Measurements from ENCODE around the gene SMG7.

SMG7 gene

GRCh38 chr1:183514235-183514634 lies 41.9 kb downstream of the SMG7 start:
- DNase-seq, result no peak

- no peak for DNase-seq
Measured at GRCh38 chr1:183515002-183515689, 42.8 kb downstream of the SMG7 start.

GRCh38 chr1:183516725-183517124 lies 44.4 kb downstream of the SMG7 start:
- no peak for DNase-seq

GRCh38 chr1:183517401-183517800 lies 45.1 kb downstream of the SMG7 start:
- DNase-seq, result no peak

- no peak for DNase-seq
Measured at GRCh38 chr1:183520379-183520778, 48.1 kb downstream of the SMG7 start.

GRCh38 chr1:183522104-183522503 lies 49.8 kb downstream of the SMG7 start:
- no peak for DNase-seq

- DNase-seq, result no peak
Measured at GRCh38 chr1:183528577-183528976, 56.3 kb downstream of the SMG7 start.

- DNase-seq, result no peak
Measured at GRCh38 chr1:183533617-183534174, 61.4 kb downstream of the SMG7 start.

- DNase-seq, result no peak
Measured at GRCh38 chr1:183537405-183537804, 65.1 kb downstream of the SMG7 start.

GRCh38 chr1:183543619-183544204 lies 71.4 kb downstream of the SMG7 start:
- DNase-seq, result peak; percentile 17 to 79

- peak; percentile 89 to 94 for DNase-seq
Measured at GRCh38 chr1:183544598-183545297, 72.4 kb downstream of the SMG7 start.

- no peak for DNase-seq
Measured at GRCh38 chr1:183546427-183546826, 74.1 kb downstream of the SMG7 start.

- DNase-seq, result peak; percentile 43 to 77
Measured at GRCh38 chr1:183548116-183548515, 75.8 kb downstream of the SMG7 start.

GRCh38 chr1:183550915-183551314 lies 78.6 kb downstream of the SMG7 start:
- no peak for DNase-seq

GRCh38 chr1:183551924-183552323 lies 79.6 kb downstream of the SMG7 start:
- no peak for DNase-seq

GRCh38 chr1:183552441-183552840 lies 80.1 kb downstream of the SMG7 start:
- DNase-seq, result no peak

- no peak for DNase-seq
Measured at GRCh38 chr1:183552891-183553290, 80.6 kb downstream of the SMG7 start.

- no peak for DNase-seq
Measured at GRCh38 chr1:183553331-183553730, 81.0 kb downstream of the SMG7 start.

GRCh38 chr1:183553764-183554163 lies 81.5 kb downstream of the SMG7 start:
- DNase-seq, result no peak

GRCh38 chr1:183554577-183554976 lies 82.3 kb downstream of the SMG7 start:
- DNase-seq, result no peak

GRCh38 chr1:183559061-183559460 lies 86.8 kb downstream of the SMG7 start:
- DNase-seq, result no peak

GRCh38 chr1:183562701-183563100 lies 90.4 kb downstream of the SMG7 start:
- no peak for DNase-seq

- DNase-seq, result no peak
Measured at GRCh38 chr1:183565261-183565660, 93.0 kb downstream of the SMG7 start.

- DNase-seq, result no peak
Measured at GRCh38 chr1:183566026-183566425, 93.7 kb downstream of the SMG7 start.

All from NCI-H524 (cell line).